HG03139 (cell line): ENCODE measurements around the gene DGKI.

Experiments used
- ATAC-seq: cut with Tn5 transposase; IDR thresholded peaks from one replicate; pipeline ENCODE4 v1.9.1; 2021; ENCODE audit not compliant: unreplicated experiment

The DGKI gene

GRCh38 chr7:137386966-137387365 is 459.8 kb downstream of the DGKI start:
- no peak for ATAC-seq

DNA sequence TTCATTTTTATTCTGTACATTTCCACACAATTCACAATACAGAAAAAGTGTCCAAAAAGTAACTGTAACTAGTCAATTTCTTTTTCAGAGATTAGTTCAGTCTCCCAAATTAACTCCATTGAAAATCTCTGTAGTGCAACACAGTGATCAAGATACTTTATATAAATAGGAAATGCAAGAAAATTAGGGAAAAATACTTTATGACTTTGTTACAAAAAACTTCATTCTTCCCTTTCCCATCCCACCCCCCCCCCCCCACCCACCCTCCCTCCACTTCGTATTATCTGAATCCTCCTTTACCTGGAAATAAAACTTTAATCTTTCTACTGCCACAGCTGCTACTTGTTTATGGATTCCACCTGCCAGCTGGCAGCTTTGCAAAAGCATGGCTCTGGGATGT is 465.7 kb downstream of the DGKI start:
- ATAC-seq: no peak

GRCh38 chr7:137373507-137373906 is 473.3 kb downstream of the DGKI start:
- ATAC-seq: no peak

DNA sequence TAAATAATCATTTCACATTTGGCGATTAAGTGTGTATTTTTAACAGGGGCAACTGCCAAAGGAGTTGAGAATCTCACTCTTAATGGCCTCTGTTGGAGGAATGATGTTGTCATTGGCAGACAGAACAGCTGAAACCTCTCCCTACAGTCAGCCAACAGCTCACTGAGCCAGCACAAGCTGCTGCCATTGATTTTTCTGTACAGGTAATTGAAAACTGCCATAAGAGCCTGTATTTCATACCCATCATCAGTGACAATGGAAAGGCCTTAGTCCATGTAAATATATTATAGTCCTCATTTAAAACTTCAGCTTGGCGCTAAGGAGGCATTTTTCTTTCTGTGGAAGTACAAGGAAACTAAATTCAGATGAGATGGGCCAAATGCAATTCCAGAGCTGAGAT is 475.2 kb downstream of the DGKI start:
- no peak for ATAC-seq

DNA sequence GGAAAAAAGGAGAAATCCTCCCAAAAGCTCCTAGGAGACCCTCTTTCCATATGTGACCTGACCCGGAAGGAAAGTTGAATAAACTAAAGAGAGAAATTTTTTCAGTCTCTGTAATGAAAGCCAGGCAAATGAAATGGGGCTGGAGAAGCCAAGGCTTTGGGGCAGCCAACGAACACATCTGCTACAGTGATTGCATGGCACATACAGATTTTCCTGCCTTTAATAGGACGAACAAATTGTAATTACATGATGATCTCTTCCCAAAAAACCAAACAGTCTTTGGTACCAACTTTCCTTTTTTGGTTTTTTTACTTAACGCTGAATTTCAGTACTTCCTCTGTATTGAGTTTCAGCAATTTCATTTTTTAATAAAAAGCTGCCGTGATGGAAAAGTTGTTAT is 479.8 kb downstream of the DGKI start:
- ATAC-seq: no peak

DNA sequence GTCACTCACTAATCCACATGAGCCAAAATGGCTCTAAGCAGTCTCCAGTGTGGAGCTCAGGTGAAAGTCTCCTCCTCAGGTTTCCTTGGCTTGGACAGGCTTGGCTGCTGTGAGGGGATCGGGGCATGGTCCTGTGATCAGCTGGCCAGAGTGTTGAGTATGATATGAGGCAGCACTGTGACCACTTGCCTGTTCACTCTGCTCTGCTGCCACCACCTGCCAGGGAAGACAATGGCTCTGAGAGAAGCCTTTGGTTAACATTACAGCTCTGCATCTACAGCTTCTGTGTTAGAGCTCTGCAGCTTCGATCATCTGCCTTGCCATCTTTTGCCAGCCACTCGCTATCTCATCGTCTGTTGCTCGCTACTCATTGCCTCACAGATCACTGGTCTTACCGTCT is 483.1 kb downstream of the DGKI start:
- no peak for ATAC-seq

- ATAC-seq: no peak
Measured at GRCh38 chr7:137360087-137360679, 486.6 kb downstream of the DGKI start.

GRCh38 chr7:137354961-137355360 is 491.8 kb downstream of the DGKI start:
- no peak for ATAC-seq

DNA sequence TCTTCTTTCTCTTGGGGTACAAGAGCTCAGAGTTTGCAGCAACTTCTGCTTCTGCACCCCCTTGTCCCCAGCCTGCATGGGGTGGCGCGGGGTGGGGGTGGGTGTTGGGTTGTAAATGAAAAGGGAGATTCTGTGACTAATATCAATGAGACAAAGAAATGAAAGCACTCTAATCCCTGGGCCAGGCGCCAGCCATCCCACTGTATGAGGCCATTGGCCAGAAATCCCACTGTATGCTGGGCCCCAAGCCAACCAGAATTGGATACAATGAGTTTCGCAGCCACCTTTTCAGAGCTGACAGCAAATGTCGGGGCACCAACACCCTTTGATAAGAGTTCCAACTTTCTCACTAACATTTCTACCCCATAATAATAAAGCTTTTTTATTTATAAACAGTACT is 492.4 kb downstream of the DGKI start:
- no peak for ATAC-seq

- no peak for ATAC-seq
Measured at GRCh38 chr7:137351941-137352340, 494.8 kb downstream of the DGKI start.

- ATAC-seq: no peak
Measured at GRCh38 chr7:137345799-137346449, 500.9 kb downstream of the DGKI start.

DNA sequence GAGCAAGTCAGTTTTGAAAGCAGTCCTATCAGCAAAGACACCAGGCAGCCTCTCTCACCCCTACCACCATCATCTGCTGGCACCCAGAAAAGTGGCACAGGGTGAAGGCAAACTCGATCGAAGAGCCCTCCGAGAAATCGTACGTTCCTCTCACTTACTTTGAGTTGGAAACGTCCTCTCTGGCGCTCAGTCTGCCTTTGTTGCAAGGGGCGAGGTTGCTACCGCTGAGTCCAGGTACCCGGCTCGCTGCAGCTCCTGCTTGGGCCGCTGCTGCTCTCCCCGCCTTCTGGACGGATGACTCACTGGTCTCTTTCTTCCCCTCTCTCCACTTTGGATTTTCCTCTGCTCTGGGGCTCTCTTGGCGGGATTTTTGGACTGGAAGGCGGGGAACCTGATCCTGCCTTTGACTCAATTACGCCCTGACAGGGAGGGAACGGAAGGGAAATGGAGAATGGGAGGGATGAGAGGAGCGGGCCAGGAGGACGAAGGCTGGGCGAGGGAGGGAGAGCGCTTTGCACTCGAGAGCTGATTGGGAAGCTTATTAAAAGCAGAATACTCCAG is 503.4 kb downstream of the DGKI start, which contains the start of gene PTN:
Gene PTN (minus strand): TSS at position 453 of the 561 bp plus-strand sequence. CDS start 88,760 bp downstream, outside the sequence.
- ATAC-seq: no peak

GRCh38 chr7:137342828-137343261 is 503.9 kb downstream of the DGKI start:
- ATAC-seq: no peak

GRCh38 chr7:137342265-137342664 is 504.5 kb downstream of the DGKI start:
- no peak for ATAC-seq

- no peak for ATAC-seq
Measured at GRCh38 chr7:137337902-137338301, 508.9 kb downstream of the DGKI start.

- no peak for ATAC-seq
Measured at GRCh38 chr7:137335814-137336213, 511.0 kb downstream of the DGKI start.

GRCh38 chr7:137331378-137331777 is 515.4 kb downstream of the DGKI start:
- ATAC-seq: no peak
